ENCODE data around the gene TTBK1.

- TF ChIP-seq CTCF (IDR thresholded peaks at IDR 0.05) (no peak), EZH2 (IDR thresholded peaks at IDR 0.05; ENCODE audit: borderline replicate concordance, insufficient read depth, low read depth, low read length, poor library complexity, severe bottlenecking) (no peak)
These were observed 22.8 kb upstream of the TTBK1 start for GRCh38 chr6:43220439-43220951.

All from B cell (primary cell).